ENCODE measurements around the gene GALNT16.

- no peak for TF ChIP-seq CTCF (IDR thresholded peaks at IDR 0.05; ENCODE audit: borderline replicate concordance, extremely low read depth, low read length, poor library complexity, severe bottlenecking)
- no peak for TF ChIP-seq EZH2 (IDR thresholded peaks at IDR 0.05; ENCODE audit: borderline replicate concordance, low read depth, low read length, severe bottlenecking)
Observed at GRCh38 chr14:69344171-69344570, 84.2 kb downstream of the GALNT16 start.
